OCI-LY7 (cell line): ENCODE data around the gene TAF11L12. TPM values are rescaled to one million over a fixed set of nuclear protein-coding genes. Genes with fewer than 3 reads are reported as not detected.

ENCODE experiments used
- small RNA-seq: library from RNA; depleted of rRNA; stranded (forward); fragments of <200 nt; gene quantifications from one replicate; pipeline ENCODE3, GENCODE V24; 2014
- total RNA-seq, 2 experiments: library from RNA; depleted of rRNA in 1 of 2; stranded (reverse); fragments of >200 nt in 1 of 2; shearing (Covaris generic) in 1 of 2; gene quantifications; 2 replicates each; pipeline ENCODE4 v1.2.3, GENCODE V29; 2014 to 2022

The TAF11L12 gene
- total RNA-seq, 2 experiments from 2014 or later, result not detected

Small RNA genes within 50 kb of the gene (small RNA-seq; reads per million reads assigned to genes)
- gene AC233724.1, result not detected
- not detected for gene AC233724.2
- not detected for gene AC233724.3
- gene AC233724.4, result not detected
- gene AC233724.6, result not detected
- gene AC233724.7, result not detected

Other genes starting within 250 kb of the TAF11L12 start
- gene TAF11L2, start 112.2 kb upstream of the TAF11L12 start, total RNA-seq (2014; rRNA removed; shearing (Covaris generic)), result not detected in 2 replicates
- gene TAF11L2, start 112.2 kb upstream of the TAF11L12 start, total RNA-seq (2022), result not detected in 2 replicates
- not detected in 2 replicates for gene TAF11L3, start 92.0 kb upstream of the TAF11L12 start, total RNA-seq (2014; rRNA removed; shearing (Covaris generic))
- not detected in 2 replicates for gene TAF11L3, start 92.0 kb upstream of the TAF11L12 start, total RNA-seq (2022)
- gene TAF11L4, start 88.6 kb upstream of the TAF11L12 start, total RNA-seq (2014; rRNA removed; shearing (Covaris generic)), result not detected in 2 replicates
- gene TAF11L4, start 88.6 kb upstream of the TAF11L12 start, total RNA-seq (2022), result not detected in 2 replicates
- gene TAF11L5, start 85.2 kb upstream of the TAF11L12 start, total RNA-seq (2014; rRNA removed; shearing (Covaris generic)), result not detected in 2 replicates
- gene TAF11L5, start 85.2 kb upstream of the TAF11L12 start, total RNA-seq (2022), result not detected in 2 replicates
- not detected in 2 replicates for gene TAF11L6, start 81.7 kb upstream of the TAF11L12 start, total RNA-seq (2014; rRNA removed; shearing (Covaris generic))
- not detected in 2 replicates for gene TAF11L6, start 81.7 kb upstream of the TAF11L12 start, total RNA-seq (2022)
- not detected in 2 replicates for gene TAF11L7, start 24.6 kb upstream of the TAF11L12 start, total RNA-seq (2014; rRNA removed; shearing (Covaris generic))
- not detected in 2 replicates for gene TAF11L7, start 24.6 kb upstream of the TAF11L12 start, total RNA-seq (2022)
- gene TAF11L8, start 19.4 kb upstream of the TAF11L12 start, total RNA-seq (2014; rRNA removed; shearing (Covaris generic)), result not detected in 2 replicates
- not detected in 2 replicates for gene TAF11L8, start 19.4 kb upstream of the TAF11L12 start, total RNA-seq (2022)
- not detected in 2 replicates for gene TAF11L9, start 16.0 kb upstream of the TAF11L12 start, total RNA-seq (2014; rRNA removed; shearing (Covaris generic))
- not detected in 2 replicates for gene TAF11L9, start 16.0 kb upstream of the TAF11L12 start, total RNA-seq (2022)
- not detected in 2 replicates for gene TAF11L10, start 12.6 kb upstream of the TAF11L12 start, total RNA-seq (2014; rRNA removed; shearing (Covaris generic))
- not detected in 2 replicates for gene TAF11L10, start 12.6 kb upstream of the TAF11L12 start, total RNA-seq (2022)
- not detected in 2 replicates for gene TAF11L11, start 6.2 kb upstream of the TAF11L12 start, total RNA-seq (2014; rRNA removed; shearing (Covaris generic))
- not detected in 2 replicates for gene TAF11L11, start 6.2 kb upstream of the TAF11L12 start, total RNA-seq (2022)
- gene TAF11L13, start 21.7 kb downstream of the TAF11L12 start, total RNA-seq (2014; rRNA removed; shearing (Covaris generic)), result not detected in 2 replicates
- gene TAF11L13, start 21.7 kb downstream of the TAF11L12 start, total RNA-seq (2022), result not detected in 2 replicates
- not detected in 2 replicates for gene TAF11L14, start 24.1 kb downstream of the TAF11L12 start, total RNA-seq (2014; rRNA removed; shearing (Covaris generic))
- not detected in 2 replicates for gene TAF11L14, start 24.1 kb downstream of the TAF11L12 start, total RNA-seq (2022)